Gastrocnemius medialis (tissue), 4 donors: ENCODE measurements around the gene VAMP1. TPM values are rescaled to one million over a fixed set of nuclear protein-coding genes. Genes with fewer than 3 reads are reported as not detected.

Source experiments
- ATAC-seq, 2 donors: fragments of 150-250 bp; one replicate each; pipeline ENCODE4 v1.9.1; 2016
- DNase-seq, 2 donors: peaks; one replicate each; pipeline ENCODE4 v3.0.0-alpha.2; 2019
- H3K27ac ChIP-seq, 4 donors: fragments of 200-600 bp; sonication (generic); 1 replicate in 1 of 4; 2 replicates in 3 of 4; pipeline ENCODE4 v1.5.1; 2016 to 2018; ENCODE audit warnings: mild to moderate bottlenecking in 2 of 4, moderate library complexity in 1 of 4
- H3K27me3 ChIP-seq, 3 donors: fragments of 200-600 bp; sonication (generic) in 2 of 3; 1 replicate in 1 of 3; 2 replicates in 2 of 3; pipeline versions ENCODE4 v1.5.1 to v1.6.0; 2016 to 2019; ENCODE audit warnings: mild to moderate bottlenecking in 1 of 3, moderate library complexity in 1 of 3
- H3K36me3 ChIP-seq, 2 donors: fragments of 200-600 bp; sonication (generic) in 1 of 2; one replicate each; pipeline ENCODE4 v1.5.1; 2017 to 2018
- H3K4me1 ChIP-seq, 2 donors: fragments of 200-600 bp; sonication (generic) in 1 of 2; one replicate each; pipeline ENCODE4 v1.5.1; 2016 to 2017; ENCODE audit warnings: mild to moderate bottlenecking in 2 of 2
- H3K4me3 ChIP-seq, 4 donors: fragments of 200-600 bp; sonication (generic) in 3 of 4; 1 replicate in 1 of 4; 2 replicates in 3 of 4; pipeline ENCODE4 v1.5.1; 2016 to 2019; ENCODE audit warnings: mild to moderate bottlenecking in 2 of 4
- H3K9me3 ChIP-seq, 3 donors: fragments of 200-600 bp; sonication (generic) in 2 of 3; 1 replicate in 1 of 3; 2 replicates in 2 of 3; pipeline ENCODE4 v1.5.1; 2016 to 2019
- POLR2A ChIP-seq, 2 donors: fragments of 450-650 bp; IDR thresholded peaks; one replicate each; pipeline ENCODE4 v1.6.1; 2017; ENCODE audit warnings: antibody characterized with exemption in 2 of 2, mild to moderate bottlenecking in 2 of 2, moderate library complexity in 2 of 2
- in situ Hi-C, 4 donors: fragments of 200-750 bp; cut with MboI; loops; one replicate each; pipeline versions ENCODE4 v1.15.0 to v1.8.0; 2017; ENCODE audit warnings: low sequenced_read_pairs in 4 of 4
- intact Hi-C: fragments of 100-400 bp; cut with DNase I; formaldehyde crosslinking; loops from one replicate; pipeline ENCODE4 v1.15.1; 2023; ENCODE audit warnings: low total_unique reads
- total RNA-seq, 4 donors: library from RNA; depleted of rRNA; stranded (reverse); fragments of >200 nt; gene quantifications; one replicate each; pipeline versions ENCODE4 v1.1.0 to v1.2.3, GENCODE V29; 2016
- TF ChIP-seq, protein P1 (sequence below), 5 experiments: fragments of 450-650 bp in 3 of 5; fragments of 200-600 bp in 2 of 5; sonication (generic) in 2 of 5; IDR thresholded peaks in 4 of 5; conservative IDR thresholded peaks in 1 of 5; 1 replicate in 4 of 5; 2 replicates in 1 of 5; pipeline ENCODE4 v1.5.1; 2016 to 2019; ENCODE audit warnings: antibody characterized with exemption in 5 of 5, mild to moderate bottlenecking in 3 of 5, moderate library complexity in 3 of 5

Gene VAMP1
- total RNA-seq, 4 donors from 2014 or later: 1.1 to 2.0 (median 1.4) TPM

- Histone ChIP-seq H3K27me3 (no peaks in the 10 kb centered on the region), H3K27ac (no peak overlapping the region), H3K9me3 (no peaks in the 10 kb centered on the region), H3K36me3 (peaks cover 0 to 48% of the 10 kb centered on the region in 2 donors), H3K4me1 (peaks cover 24 to 26% of the 10 kb centered on the region in 2 donors), H3K4me3 (no peak overlapping the region)
- TF ChIP-seq, protein P1, sequence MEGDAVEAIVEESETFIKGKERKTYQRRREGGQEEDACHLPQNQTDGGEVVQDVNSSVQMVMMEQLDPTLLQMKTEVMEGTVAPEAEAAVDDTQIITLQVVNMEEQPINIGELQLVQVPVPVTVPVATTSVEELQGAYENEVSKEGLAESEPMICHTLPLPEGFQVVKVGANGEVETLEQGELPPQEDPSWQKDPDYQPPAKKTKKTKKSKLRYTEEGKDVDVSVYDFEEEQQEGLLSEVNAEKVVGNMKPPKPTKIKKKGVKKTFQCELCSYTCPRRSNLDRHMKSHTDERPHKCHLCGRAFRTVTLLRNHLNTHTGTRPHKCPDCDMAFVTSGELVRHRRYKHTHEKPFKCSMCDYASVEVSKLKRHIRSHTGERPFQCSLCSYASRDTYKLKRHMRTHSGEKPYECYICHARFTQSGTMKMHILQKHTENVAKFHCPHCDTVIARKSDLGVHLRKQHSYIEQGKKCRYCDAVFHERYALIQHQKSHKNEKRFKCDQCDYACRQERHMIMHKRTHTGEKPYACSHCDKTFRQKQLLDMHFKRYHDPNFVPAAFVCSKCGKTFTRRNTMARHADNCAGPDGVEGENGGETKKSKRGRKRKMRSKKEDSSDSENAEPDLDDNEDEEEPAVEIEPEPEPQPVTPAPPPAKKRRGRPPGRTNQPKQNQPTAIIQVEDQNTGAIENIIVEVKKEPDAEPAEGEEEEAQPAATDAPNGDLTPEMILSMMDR (IDR thresholded peaks at IDR 0.05 in 4 of 5, conservative IDR thresholded peaks at IDR 0.05 in 1 of 5): peak; percentile 77 to 88 (median 80)
- no peak for TF ChIP-seq POLR2A (IDR thresholded peaks at IDR 0.05)
- peak in 1 of 2 donors; percentile 26 for DNase-seq
- in situ Hi-C loops: loop anchor here (5.0 to 25.0 kb wide), 4 partner anchors 128 to 141 kb away; partner anchors contain the start of gene TNFRSF1A (in 1 of the 4)
- intact Hi-C loops: loop anchor here (1.0 to 2.0 kb wide), 2 partner anchors 42 to 139 kb away; no protein-coding TSS in a partner anchor
- peak; percentile 38 to 39 for ATAC-seq
Observed at GRCh38 chr12:6465467-6466183, 4.9 kb downstream of the VAMP1 start.

GRCh38 chr12:6464531-6464930 is 5.9 kb downstream of the VAMP1 start:
- H3K4me3 ChIP-seq: no peak overlapping the region
- no peaks in the 10 kb centered on the region for H3K9me3 ChIP-seq
- DNase-seq (no peak), ATAC-seq (no peak)
- intact Hi-C loops (loop anchor here (2.0 kb wide), 1 partner anchor 138 kb away; no protein-coding TSS in a partner anchor), in situ Hi-C loops (loop anchor here (5.0 to 25.0 kb wide), 4 partner anchors 42 to 140 kb away; partner anchors contain the start of gene TNFRSF1A (in 1 of the 4))
- peaks cover 18 to 23% of the 10 kb centered on the region in 2 donors for H3K4me1 ChIP-seq
- TF ChIP-seq, protein P1 (IDR thresholded peaks at IDR 0.05 in 4 of 5, conservative IDR thresholded peaks at IDR 0.05 in 1 of 5): no peak
- TF ChIP-seq POLR2A (IDR thresholded peaks at IDR 0.05): no peak
- peak overlapping the region in 1 of 4 donors; percentile 27 for H3K27ac ChIP-seq
- H3K36me3 ChIP-seq: peaks cover 0 to 58% of the 10 kb centered on the region in 2 donors
- no peaks in the 10 kb centered on the region for H3K27me3 ChIP-seq

GRCh38 chr12:6463858-6464257 is 6.6 kb downstream of the VAMP1 start:
- in situ Hi-C loops (loop anchor here (5.0 to 25.0 kb wide), 4 partner anchors 42 to 139 kb away; partner anchors contain the start of gene TNFRSF1A (in 1 of the 4)), intact Hi-C loops (loop anchor here (2.0 kb wide), 1 partner anchor 137 kb away; no protein-coding TSS in a partner anchor)
- Histone ChIP-seq H3K4me3 (no peak overlapping the region), H3K27me3 (no peaks in the 10 kb centered on the region), H3K9me3 (no peaks in the 10 kb centered on the region), H3K36me3 (peaks cover 0 to 65% of the 10 kb centered on the region in 2 donors), H3K27ac (peak overlapping the region in 2 of 4 donors; percentile 20 to 42), H3K4me1 (peaks cover 11 to 16% of the 10 kb centered on the region in 2 donors)
- ATAC-seq: no peak
- TF ChIP-seq, protein P1 (IDR thresholded peaks at IDR 0.05 in 4 of 5, conservative IDR thresholded peaks at IDR 0.05 in 1 of 5): no peak
- TF ChIP-seq POLR2A (IDR thresholded peaks at IDR 0.05): no peak
- DNase-seq: no peak

GRCh38 chr12:6463216-6463615 is 7.3 kb downstream of the VAMP1 start:
- TF ChIP-seq, protein P1 (IDR thresholded peaks at IDR 0.05 in 4 of 5, conservative IDR thresholded peaks at IDR 0.05 in 1 of 5): no peak
- TF ChIP-seq POLR2A (IDR thresholded peaks at IDR 0.05): no peak
- H3K27ac ChIP-seq: peak overlapping the region in 1 of 4 donors; percentile 42
- in situ Hi-C loops: loop anchor here (5.0 to 25.0 kb wide), 4 partner anchors 41 to 138 kb away; partner anchors contain the start of gene TNFRSF1A (in 1 of the 4)

More at GRCh38 chr12:6463216-6463615, 7.3 kb downstream of the VAMP1 start:
- intact Hi-C loops: no loop called here
- H3K4me3 ChIP-seq: no peak overlapping the region
- H3K27me3 ChIP-seq: no peaks in the 10 kb centered on the region
- no peaks in the 10 kb centered on the region for H3K9me3 ChIP-seq
- H3K36me3 ChIP-seq: peaks cover 0 to 71% of the 10 kb centered on the region in 2 donors
- H3K4me1 ChIP-seq: peaks cover 8 to 14% of the 10 kb centered on the region in 2 donors
- ATAC-seq: no peak
- no peak for DNase-seq
